HCT116 (cell line): ENCODE results near the gene PDE7B. TPM values are rescaled to one million over a fixed set of nuclear protein-coding genes. Genes with fewer than 3 reads are reported as not detected.

Experiments
- ATAC-seq: fragments of 200-7000 bp; cut with Tn5 transposase; 2 replicates; pipeline ENCODE4 v1.9.1; 2020; ENCODE audit warnings: mild to moderate bottlenecking, moderate library complexity
- BruUV-seq: library from RNA; stranded (reverse); fragments of 400-500 nt; replicated peaks from 2 replicates; lab custom pipeline; 2021; lab: Mats Ljungman, UMichigan
- CTCF ChIA-PET: fragments of 300-600 bp; sonication (Branson Sonifier 250); formaldehyde crosslinking; loops from one replicate; lab custom pipeline; 2021; ENCODE audit warnings: antibody characterized with exemption; lab: Charles Lee
- POLR2A ChIA-PET: fragments of 300-600, 350-600 bp; sonication (Branson Sonifier 250); formaldehyde crosslinking; loops from one replicate; lab custom pipeline; 2021; ENCODE audit warnings: antibody characterized with exemption; lab: Charles Lee
- RAD21 ChIA-PET, 2 experiments: fragments of 300-600 bp; sonication (Branson Sonifier 250); formaldehyde crosslinking; loops; one replicate each; lab custom pipeline; 2023; ENCODE audit warnings: low total read pairs in 2 of 2; ENCODE audit not compliant: uncharacterized antibody in 2 of 2, unreplicated experiment in 2 of 2, low non-redundant PET in 1 of 2; lab: Charles Lee
- DNase-seq: peaks from one replicate; pipeline ENCODE4 v3.0.0-alpha.2; 2010; ENCODE audit warnings: low read depth, low spot score
- H2AFZ ChIP-seq: fragments of 200-600 bp; shearing (Covaris generic), sonication (generic); 2 replicates; pipeline ENCODE4 v1.6.1; 2017; ENCODE audit warnings: low read depth, mixed run types, mixed read lengths, antibody characterized with exemption, low read length; ENCODE audit not compliant: poor library complexity, severe bottlenecking
- H3K27ac ChIP-seq: 2 replicates; pipeline ENCODE4 v1.5.1; 2012; ENCODE audit warnings: low read depth, low read length
- H3K27me3 ChIP-seq: fragments of 200-600 bp; sonication (generic); 2 replicates; pipeline ENCODE4 v1.6.1; 2016; ENCODE audit warnings: mixed run types, low read length, mixed read lengths; ENCODE audit not compliant: insufficient read depth
- H3K36me3 ChIP-seq, 2 experiments: fragments of 200-500 bp in 1 of 2; fragments of 200-600 bp in 1 of 2; sonication (Bioruptor generic) in 1 of 2; sonication (generic) in 1 of 2; 2 replicates each; pipeline versions ENCODE4 v1.5.1 to v1.6.1; 2014 to 2016; ENCODE audit warnings: low read length in 2 of 2, inconsistent platforms in 1 of 2, mixed read lengths in 1 of 2, mixed run types in 1 of 2; ENCODE audit not compliant: insufficient read depth in 2 of 2, control insufficient read depth in 1 of 2
- H3K4me1 ChIP-seq, 2 experiments: fragments of 200-600 bp in 1 of 2; sonication (generic) in 1 of 2; 2 replicates each; pipeline versions ENCODE4 v1.5.1 to v1.6.1; 2012 to 2017; ENCODE audit warnings: low read length in 2 of 2, inconsistent platforms in 1 of 2, mild to moderate bottlenecking in 1 of 2, mixed read lengths in 1 of 2, mixed run types in 1 of 2, moderate library complexity in 1 of 2; ENCODE audit not compliant: insufficient read depth in 2 of 2, control insufficient read depth in 1 of 2
- H3K4me2 ChIP-seq: fragments of 200-600 bp; sonication (generic); 2 replicates; pipeline ENCODE4 v1.6.1; 2017; ENCODE audit warnings: mixed run types, low read length, mixed read lengths
- H3K4me3 ChIP-seq, 2 experiments: fragments of 200-600 bp in 1 of 2; sonication (generic) in 1 of 2; replicated peaks in 1 of 2; 2 replicates each; pipeline ENCODE4 v1.5.1; 2011 to 2016; ENCODE audit warnings: low read length in 2 of 2, control low read depth in 1 of 2, low read depth in 1 of 2, mild to moderate bottlenecking in 1 of 2, mixed read lengths in 1 of 2, mixed run types in 1 of 2
- H3K79me2 ChIP-seq: fragments of 200-600 bp; sonication (generic); 2 replicates; pipeline ENCODE4 v1.6.1; 2017; ENCODE audit warnings: mild to moderate bottlenecking, mixed run types, low read length, moderate library complexity, mixed read lengths; ENCODE audit not compliant: insufficient read depth
- H3K9ac ChIP-seq: fragments of 200-600 bp; sonication (generic); 2 replicates; pipeline ENCODE4 v1.6.1; 2016; ENCODE audit warnings: low read length, mixed read lengths
- H3K9me2 ChIP-seq: fragments of 200-600 bp; sonication (generic), shearing (Covaris generic); 2 replicates; pipeline ENCODE4 v1.6.1; 2017; ENCODE audit warnings: mixed run types, mild to moderate bottlenecking, moderate library complexity; ENCODE audit not compliant: insufficient read depth
- H3K9me3 ChIP-seq, 2 experiments: fragments of 200-500 bp in 1 of 2; fragments of 200-600 bp in 1 of 2; sonication (Bioruptor generic) in 1 of 2; sonication (generic) in 1 of 2; 2 replicates each; pipeline ENCODE4 v1.6.1; 2014 to 2017; ENCODE audit warnings: low read length in 2 of 2, mixed read lengths in 2 of 2, inconsistent platforms in 1 of 2, low read depth in 1 of 2, mild to moderate bottlenecking in 1 of 2, mixed run types in 1 of 2, moderate library complexity in 1 of 2; ENCODE audit not compliant: control insufficient read depth in 1 of 2, insufficient read depth in 1 of 2
- H4K20me1 ChIP-seq: fragments of 200-600 bp; sonication (generic), shearing (Covaris generic); 2 replicates; pipeline ENCODE4 v1.6.1; 2017; ENCODE audit warnings: mixed run types, mild to moderate bottlenecking, moderate library complexity; ENCODE audit not compliant: insufficient read depth
- ATF3 ChIP-seq: IDR thresholded peaks from 2 replicates; pipeline ENCODE4 v1.6.1; 2012
- CEBPB ChIP-seq: IDR thresholded peaks from 2 replicates; pipeline ENCODE4 v1.6.1; 2012; ENCODE audit warnings: low read depth
- CTCF ChIP-seq, 3 experiments: fragments of 200-600 bp in 1 of 3; sonication (generic) in 1 of 3; IDR thresholded peaks in 2 of 3; conservative IDR thresholded peaks in 1 of 3; 2 replicates each; pipeline ENCODE4 v1.5.1; 2012 to 2017; ENCODE audit warnings: low read depth in 2 of 3, low read length in 2 of 3, antibody characterized with exemption in 1 of 3, borderline replicate concordance in 1 of 3, control low read depth in 1 of 3, mild to moderate bottlenecking in 1 of 3, mixed read lengths in 1 of 3, mixed run types in 1 of 3, moderate library complexity in 1 of 3; ENCODE audit not compliant: insufficient read depth in 1 of 3
- EGR1 ChIP-seq: IDR thresholded peaks from 2 replicates; pipeline ENCODE4 v1.6.1; 2012; ENCODE audit warnings: low read depth
- ELF1 ChIP-seq: IDR thresholded peaks from 2 replicates; pipeline ENCODE4 v1.6.1; 2012; ENCODE audit warnings: low read depth, borderline replicate concordance
- EZH2 ChIP-seq: fragments of 200-600 bp; sonication (generic); IDR thresholded peaks from 2 replicates; pipeline ENCODE4 v1.6.1; 2017; ENCODE audit warnings: antibody characterized with exemption, mixed run types
- EZH2phosphoT487 ChIP-seq: fragments of 200-600 bp; IDR thresholded peaks from 2 replicates; pipeline ENCODE4 v1.6.1; 2018; ENCODE audit warnings: antibody characterized with exemption, borderline replicate concordance
- FOSL1 ChIP-seq: IDR thresholded peaks from 2 replicates; pipeline ENCODE4 v1.6.1; 2012; ENCODE audit warnings: low read depth
- JUND ChIP-seq: IDR thresholded peaks from 2 replicates; pipeline ENCODE4 v1.6.1; 2012
- POLR2AphosphoS5 ChIP-seq: IDR thresholded peaks from 2 replicates; pipeline ENCODE4 v1.6.1; 2011; ENCODE audit warnings: mild to moderate bottlenecking, low read depth, low read length, moderate library complexity
- RAD21 ChIP-seq: IDR thresholded peaks from 2 replicates; pipeline ENCODE4 v1.6.1; 2012; ENCODE audit warnings: low read depth, mild to moderate bottlenecking
- SIN3A ChIP-seq: IDR thresholded peaks from 2 replicates; pipeline ENCODE4 v1.6.1; 2012; ENCODE audit warnings: low read depth
- SP1 ChIP-seq: IDR thresholded peaks from 2 replicates; pipeline ENCODE4 v1.6.1; 2012; ENCODE audit warnings: low read depth
- SRF ChIP-seq: IDR thresholded peaks from 2 replicates; pipeline ENCODE4 v1.6.1; 2012; ENCODE audit warnings: low read depth
- TCF7L2 ChIP-seq: IDR thresholded peaks from 2 replicates; pipeline ENCODE4 v1.7.0; 2011; ENCODE audit warnings: borderline replicate concordance, inconsistent platforms; ENCODE audit not compliant: insufficient read depth, insufficient read length; ENCODE audit errors: extremely low read depth
- YY1 ChIP-seq: IDR thresholded peaks from 2 replicates; pipeline ENCODE4 v1.6.1; 2011; ENCODE audit warnings: low read length, low read depth, moderate library complexity, mild to moderate bottlenecking; ENCODE audit not compliant: insufficient replicate concordance; ENCODE audit errors: extremely low read depth
- ZBTB33 ChIP-seq: IDR thresholded peaks from 2 replicates; pipeline ENCODE4 v1.6.1; 2011; ENCODE audit warnings: mild to moderate bottlenecking, low read length, moderate library complexity; ENCODE audit not compliant: insufficient replicate concordance; ENCODE audit errors: extremely low read depth
- intact Hi-C: fragments of 100-400 bp; cut with micrococcal nuclease; formaldehyde crosslinking; loops from 2 replicates; pipeline ENCODE4 v1.10.0; 2022
- total RNA-seq: library from RNA; stranded (reverse); gene quantifications from one replicate; pipeline ENCODE4 v1.2.1, GENCODE V29; 2021; ENCODE audit not compliant: unreplicated experiment

Gene PDE7B
- total RNA-seq, 1 experiment from 2014 or later = 0.61 TPM

GRCh38 chr6:136146130-136146529, 294.6 kb downstream of the PDE7B start:
- H3K79me2 ChIP-seq = no peaks in the 10 kb centered on the region
- no peak overlapping the region for H3K9ac ChIP-seq
- CTCF ChIA-PET = no interaction called here

More at GRCh38 chr6:136146130-136146529, 294.6 kb downstream of the PDE7B start:
- Histone ChIP-seq H4K20me1 (no peaks in the 10 kb centered on the region), H3K27me3 (no peaks in the 10 kb centered on the region), H3K27ac (no peak overlapping the region), H3K4me3 (no peak overlapping the region), H3K4me1 (no peaks in the 10 kb centered on the region), H3K9me3 (no peaks in the 10 kb centered on the region), H3K4me2 (no peak overlapping the region), H2AFZ (no peak overlapping the region), H3K9me2 (no peaks in the 10 kb centered on the region), H3K36me3 (no peaks in the 10 kb centered on the region)
- BruUV-seq = no TSS peak
- DNase-seq (no peak), ATAC-seq (no peak)
- ChIA-PET POLR2A (no interaction called here), RAD21 (no interaction called here)
- intact Hi-C loops = no loop called here
- no peak for TF ChIP-seq CEBPB
- TF ChIP-seq SIN3A = no peak
- no peak for TF ChIP-seq ELF1
- no peak for TF ChIP-seq SRF
- no peak for TF ChIP-seq ATF3
- no peak for TF ChIP-seq SP1
- no peak for TF ChIP-seq YY1
- no peak for TF ChIP-seq POLR2AphosphoS5
- no peak for TF ChIP-seq JUND
- no peak for TF ChIP-seq ZBTB33
- no peak for TF ChIP-seq TCF7L2
- TF ChIP-seq CTCF (IDR thresholded peaks at IDR 0.05 in 2 of 3, conservative IDR thresholded peaks at IDR 0.05 in 1 of 3; ENCODE audit: borderline replicate concordance in 1 of 3, insufficient read depth in 1 of 3, low read depth in 2 of 3, low read length in 2 of 3) = no peak
- no peak for TF ChIP-seq EZH2
- TF ChIP-seq RAD21 = no peak
- TF ChIP-seq FOSL1 = no peak
- no peak for TF ChIP-seq EGR1
- no peak for TF ChIP-seq EZH2phosphoT487
